ENCODE measurements around the gene PPIP5K1.
"Not testable (repeated sequence)": the region's sequence is repeated elsewhere in the genome, so short reads cannot be mapped to it uniquely, and the experiment has no call there.

PPIP5K1 gene

DNA sequence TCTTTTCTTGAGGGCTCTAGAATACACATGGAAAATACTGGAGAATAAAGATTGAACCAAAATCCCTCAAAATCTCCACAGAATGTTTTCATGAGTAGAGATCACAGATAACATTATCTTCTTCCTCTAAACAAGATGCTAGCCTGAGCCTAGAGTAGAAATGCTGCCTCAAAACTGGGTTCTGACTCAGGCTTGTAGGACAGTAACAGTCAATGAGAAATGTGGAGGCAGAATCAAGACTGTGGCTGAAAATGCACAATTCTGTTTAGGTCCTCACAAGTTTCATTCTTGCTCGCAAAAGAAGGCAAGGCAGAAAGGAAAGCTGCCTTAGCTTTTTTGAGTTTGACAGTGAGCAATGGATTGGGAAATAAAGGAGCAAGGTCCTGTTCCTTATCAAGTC is 15.4 kb downstream of the PPIP5K1 start:
- H3K9me3 ChIP-seq (ENCODE audit: severe bottlenecking); H3K27me3 ChIP-seq (ENCODE audit: insufficient read depth, low read depth, severe bottlenecking); H3K27ac ChIP-seq; H3K4me3 ChIP-seq (ENCODE audit: low read depth, low read length); H3K36me3 ChIP-seq; DNase-seq: not testable (repeated sequence)

DNA sequence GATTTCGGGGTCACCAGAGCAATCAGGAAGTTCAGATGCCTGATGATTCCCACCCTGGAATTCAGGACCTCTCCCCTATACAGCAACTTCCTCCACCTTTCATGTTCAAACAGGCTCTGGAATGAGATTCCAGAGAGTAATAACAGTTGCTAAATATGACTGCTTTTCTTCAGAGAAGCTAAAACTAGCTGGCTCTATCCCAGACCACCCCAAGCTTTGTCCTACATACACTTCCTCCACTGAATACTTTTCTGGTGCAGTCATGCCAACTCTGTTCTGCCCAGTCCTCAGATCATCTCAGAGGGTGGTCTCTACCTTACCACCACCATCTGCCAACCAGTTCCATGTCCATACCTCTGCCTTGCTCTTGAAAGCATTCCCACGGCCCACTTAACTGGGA is 23.4 kb downstream of the PPIP5K1 start:
- not testable (repeated sequence) for H3K27ac ChIP-seq; DNase-seq; H3K4me3 ChIP-seq (ENCODE audit: low read depth, low read length); H3K9me3 ChIP-seq (ENCODE audit: severe bottlenecking); H3K27me3 ChIP-seq (ENCODE audit: insufficient read depth, low read depth, severe bottlenecking); H3K36me3 ChIP-seq

DNA sequence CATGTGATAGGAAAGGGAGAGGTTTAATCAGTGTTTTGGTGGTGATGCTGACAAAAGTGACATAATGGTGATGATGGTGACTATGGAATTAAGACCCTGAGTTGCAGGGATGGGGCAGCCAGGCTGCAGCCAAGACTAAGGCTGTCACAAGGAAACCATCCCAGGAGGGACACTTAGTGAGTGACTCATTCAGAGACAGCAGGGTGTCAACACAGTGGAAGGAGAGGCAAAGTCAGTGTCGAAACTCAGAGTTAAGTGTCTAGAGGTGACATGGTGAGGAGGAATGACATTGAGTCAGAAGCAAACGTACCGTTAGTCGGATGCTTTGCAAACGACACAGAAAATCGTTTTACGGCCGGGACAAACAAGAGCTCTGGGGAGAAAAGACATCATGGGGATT is 26.2 kb downstream of the PPIP5K1 start:
- not testable (repeated sequence) for H3K9me3 ChIP-seq (ENCODE audit: severe bottlenecking); H3K27ac ChIP-seq; H3K36me3 ChIP-seq; H3K27me3 ChIP-seq (ENCODE audit: insufficient read depth, low read depth, severe bottlenecking); H3K4me3 ChIP-seq (ENCODE audit: low read depth, low read length); DNase-seq

DNA sequence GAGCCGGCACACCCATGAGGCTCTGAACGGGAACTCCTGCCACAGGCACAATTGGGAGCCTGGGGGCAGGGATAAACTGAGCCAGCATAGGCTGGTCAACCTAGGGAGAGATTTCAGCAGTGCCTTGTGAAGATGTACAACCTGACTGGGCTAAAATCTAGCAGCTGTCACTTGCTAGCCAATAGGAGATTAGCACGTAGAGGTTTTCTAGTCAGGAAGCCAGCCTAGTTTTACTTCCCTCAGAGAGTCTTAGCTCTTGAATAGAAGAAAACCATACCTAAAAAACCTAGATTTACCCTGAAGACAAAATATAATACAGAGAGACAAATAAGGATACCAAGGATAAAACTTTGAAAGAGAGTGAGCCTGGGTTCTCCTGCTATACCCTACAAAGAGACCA is 27.3 kb downstream of the PPIP5K1 start:
- not testable (repeated sequence) for H3K27me3 ChIP-seq (ENCODE audit: insufficient read depth, low read depth, severe bottlenecking); H3K36me3 ChIP-seq; H3K4me3 ChIP-seq (ENCODE audit: low read depth, low read length); H3K27ac ChIP-seq; DNase-seq; H3K9me3 ChIP-seq (ENCODE audit: severe bottlenecking)

DNA sequence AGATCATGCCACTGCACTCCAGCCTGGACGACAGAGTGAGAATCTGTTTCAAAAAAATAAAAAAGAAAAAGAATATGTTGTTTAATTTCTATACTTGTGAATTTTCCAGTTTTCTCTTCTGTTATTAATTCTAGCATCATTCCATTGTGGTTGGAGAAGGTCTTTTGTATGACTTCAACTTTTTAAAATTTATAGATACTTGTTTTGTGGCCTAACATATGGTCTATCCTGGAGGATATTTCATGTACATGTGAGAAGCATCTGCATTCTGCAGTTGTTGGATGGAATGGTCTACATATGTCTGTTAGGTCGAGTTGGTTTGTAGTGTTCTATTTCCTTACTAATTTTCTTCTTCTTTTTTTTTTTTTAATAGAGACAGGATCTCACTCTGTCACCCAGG is 37.0 kb downstream of the PPIP5K1 start:
- H3K27me3 ChIP-seq (ENCODE audit: insufficient read depth, low read depth, severe bottlenecking): no peaks in the 10 kb centered on the region
- no peaks in the 10 kb centered on the region for H3K9me3 ChIP-seq (ENCODE audit: severe bottlenecking)
- H3K4me3 ChIP-seq (ENCODE audit: low read depth, low read length): no peak overlapping the region
- H3K36me3 ChIP-seq: peaks cover 30% of the 10 kb centered on the region
- TF ChIP-seq, protein P1, sequence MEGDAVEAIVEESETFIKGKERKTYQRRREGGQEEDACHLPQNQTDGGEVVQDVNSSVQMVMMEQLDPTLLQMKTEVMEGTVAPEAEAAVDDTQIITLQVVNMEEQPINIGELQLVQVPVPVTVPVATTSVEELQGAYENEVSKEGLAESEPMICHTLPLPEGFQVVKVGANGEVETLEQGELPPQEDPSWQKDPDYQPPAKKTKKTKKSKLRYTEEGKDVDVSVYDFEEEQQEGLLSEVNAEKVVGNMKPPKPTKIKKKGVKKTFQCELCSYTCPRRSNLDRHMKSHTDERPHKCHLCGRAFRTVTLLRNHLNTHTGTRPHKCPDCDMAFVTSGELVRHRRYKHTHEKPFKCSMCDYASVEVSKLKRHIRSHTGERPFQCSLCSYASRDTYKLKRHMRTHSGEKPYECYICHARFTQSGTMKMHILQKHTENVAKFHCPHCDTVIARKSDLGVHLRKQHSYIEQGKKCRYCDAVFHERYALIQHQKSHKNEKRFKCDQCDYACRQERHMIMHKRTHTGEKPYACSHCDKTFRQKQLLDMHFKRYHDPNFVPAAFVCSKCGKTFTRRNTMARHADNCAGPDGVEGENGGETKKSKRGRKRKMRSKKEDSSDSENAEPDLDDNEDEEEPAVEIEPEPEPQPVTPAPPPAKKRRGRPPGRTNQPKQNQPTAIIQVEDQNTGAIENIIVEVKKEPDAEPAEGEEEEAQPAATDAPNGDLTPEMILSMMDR (IDR thresholded peaks at IDR 0.05; ENCODE audit: low read depth, low read length): no peak
- DNase-seq: no peak
- H3K27ac ChIP-seq: no peak overlapping the region

DNA sequence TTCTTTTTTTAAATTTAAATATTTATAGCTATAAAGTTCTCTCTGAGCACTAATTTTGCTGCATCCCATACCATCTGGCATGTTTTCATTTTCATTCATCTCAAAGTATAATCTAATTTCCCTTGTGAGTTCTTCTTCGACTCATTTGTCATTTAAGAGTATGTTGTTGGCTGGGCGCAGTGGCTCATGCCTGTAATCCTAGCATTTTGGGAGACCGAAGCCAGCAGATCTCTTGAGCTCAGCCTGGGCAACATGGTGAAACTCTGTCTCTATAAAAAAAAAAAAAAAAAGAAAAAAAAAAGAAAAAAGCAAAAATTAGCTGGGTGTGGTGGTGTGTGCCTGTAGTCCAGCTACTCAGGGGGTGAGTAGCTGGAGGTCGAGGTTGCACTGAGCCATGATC is 37.8 kb downstream of the PPIP5K1 start:
- H3K36me3 ChIP-seq: peaks cover 33% of the 10 kb centered on the region
- no peaks in the 10 kb centered on the region for H3K9me3 ChIP-seq (ENCODE audit: severe bottlenecking)
- no peak overlapping the region for H3K4me3 ChIP-seq (ENCODE audit: low read depth, low read length)
- no peak for DNase-seq
- H3K27me3 ChIP-seq (ENCODE audit: insufficient read depth, low read depth, severe bottlenecking): no peaks in the 10 kb centered on the region
- TF ChIP-seq, protein P1 (IDR thresholded peaks at IDR 0.05; ENCODE audit: low read depth, low read length): no peak
- H3K27ac ChIP-seq: no peak overlapping the region

DNA sequence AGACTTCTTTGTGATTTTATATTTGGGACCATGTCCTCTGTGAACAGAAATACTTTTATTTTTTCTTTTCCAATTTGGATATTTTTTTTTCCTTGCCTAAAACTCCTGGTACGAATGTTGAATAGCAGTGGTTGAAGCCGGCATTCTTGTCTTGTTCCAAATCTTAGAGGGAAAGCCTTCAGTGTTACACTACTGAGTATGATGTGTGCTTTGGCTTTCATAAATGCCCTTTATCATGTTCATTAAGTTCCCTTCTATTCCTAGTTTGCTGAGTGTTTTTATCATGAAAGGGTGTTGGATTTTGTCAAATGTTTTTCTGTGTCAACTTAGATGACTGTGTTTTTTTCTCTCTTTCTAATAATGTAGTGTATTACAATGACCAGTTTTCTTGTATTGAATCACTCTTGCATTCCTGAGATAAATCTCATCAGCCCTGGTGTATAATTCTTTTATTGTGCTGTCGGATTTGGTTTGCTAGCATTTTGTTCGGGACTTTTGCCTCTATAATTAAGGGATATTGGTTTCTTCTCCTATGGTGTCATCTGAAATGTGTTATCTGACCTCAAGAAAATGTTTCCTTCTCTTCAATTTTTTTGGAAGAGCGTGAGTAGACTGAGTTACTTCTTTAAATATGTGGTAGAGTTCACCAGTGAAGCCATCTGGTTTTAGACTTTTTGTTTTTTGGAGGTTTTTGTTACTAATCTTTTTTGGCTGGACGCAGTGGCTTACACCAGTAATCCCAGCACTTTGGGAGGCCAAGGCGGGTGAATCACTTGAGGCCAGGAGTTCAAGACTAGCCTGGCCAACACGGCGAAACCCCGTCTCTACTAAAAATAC is 39.3 kb downstream of the PPIP5K1 start:
- DNase-seq: no peak
- Histone ChIP-seq H3K9me3 (ENCODE audit: severe bottlenecking) (no peaks in the 10 kb centered on the region), H3K4me3 (ENCODE audit: low read depth, low read length) (no peak overlapping the region)

More for the DNA sequence above, 39.3 kb downstream of the PPIP5K1 start:
- TF ChIP-seq, protein P1 (IDR thresholded peaks at IDR 0.05; ENCODE audit: low read depth, low read length): no peak
- Histone ChIP-seq H3K27ac (no peak overlapping the region), H3K27me3 (ENCODE audit: insufficient read depth, low read depth, severe bottlenecking) (no peaks in the 10 kb centered on the region), H3K36me3 (peaks cover 21% of the 10 kb centered on the region)
